ENCODE results near the gene SPAG9.
"Not testable (repeated sequence)": the region's sequence is repeated elsewhere in the genome, so short reads cannot be mapped to it uniquely, and the experiment has no call there.

The SPAG9 gene

GRCh38 chr17:51119415-51120356 lies 982 bp downstream of the SPAG9 start:
- TF ChIP-seq CTCF (IDR thresholded peaks at IDR 0.05; ENCODE audit: low read depth, low read length, missing control alignments): peak; percentile 15
- DNase-seq (ENCODE audit: extremely low read depth, low read depth): no peak
- H3K4me3 ChIP-seq (replicated peaks; ENCODE audit: low read depth, low read length): peak overlapping the region; percentile 86

GRCh38 chr17:51118330-51119195 lies 2.1 kb downstream of the SPAG9 start:
- DNase-seq (ENCODE audit: extremely low read depth, low read depth): no peak
- no peak for TF ChIP-seq CTCF (IDR thresholded peaks at IDR 0.05; ENCODE audit: low read depth, low read length, missing control alignments)
- H3K4me3 ChIP-seq (replicated peaks; ENCODE audit: low read depth, low read length): peak overlapping the region; percentile 86

DNA sequence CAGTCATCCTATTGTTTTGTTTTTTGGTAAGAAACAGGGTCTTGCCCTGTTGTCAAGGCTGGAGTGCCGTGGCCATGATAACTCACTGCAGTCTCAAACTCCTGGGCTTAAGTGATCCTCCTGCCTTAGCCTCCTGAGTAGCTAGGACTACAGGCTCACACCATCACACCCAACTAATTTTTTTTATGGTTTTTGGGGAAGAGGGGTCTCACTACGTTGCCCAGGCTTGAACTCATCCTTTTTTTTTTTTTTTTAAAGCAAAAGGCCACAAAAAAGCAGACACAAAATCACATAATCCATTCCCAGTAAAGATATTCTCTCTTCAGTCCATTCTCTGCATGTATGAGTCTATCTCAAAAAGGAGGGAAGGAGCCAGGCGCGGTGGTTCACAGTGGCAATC lies 5.5 kb downstream of the SPAG9 start:
- TF ChIP-seq CTCF (IDR thresholded peaks at IDR 0.05; ENCODE audit: low read depth, low read length, missing control alignments): no peak
- no peak for DNase-seq (ENCODE audit: extremely low read depth, low read depth)
- no peak overlapping the region for H3K4me3 ChIP-seq (replicated peaks; ENCODE audit: low read depth, low read length)

DNA sequence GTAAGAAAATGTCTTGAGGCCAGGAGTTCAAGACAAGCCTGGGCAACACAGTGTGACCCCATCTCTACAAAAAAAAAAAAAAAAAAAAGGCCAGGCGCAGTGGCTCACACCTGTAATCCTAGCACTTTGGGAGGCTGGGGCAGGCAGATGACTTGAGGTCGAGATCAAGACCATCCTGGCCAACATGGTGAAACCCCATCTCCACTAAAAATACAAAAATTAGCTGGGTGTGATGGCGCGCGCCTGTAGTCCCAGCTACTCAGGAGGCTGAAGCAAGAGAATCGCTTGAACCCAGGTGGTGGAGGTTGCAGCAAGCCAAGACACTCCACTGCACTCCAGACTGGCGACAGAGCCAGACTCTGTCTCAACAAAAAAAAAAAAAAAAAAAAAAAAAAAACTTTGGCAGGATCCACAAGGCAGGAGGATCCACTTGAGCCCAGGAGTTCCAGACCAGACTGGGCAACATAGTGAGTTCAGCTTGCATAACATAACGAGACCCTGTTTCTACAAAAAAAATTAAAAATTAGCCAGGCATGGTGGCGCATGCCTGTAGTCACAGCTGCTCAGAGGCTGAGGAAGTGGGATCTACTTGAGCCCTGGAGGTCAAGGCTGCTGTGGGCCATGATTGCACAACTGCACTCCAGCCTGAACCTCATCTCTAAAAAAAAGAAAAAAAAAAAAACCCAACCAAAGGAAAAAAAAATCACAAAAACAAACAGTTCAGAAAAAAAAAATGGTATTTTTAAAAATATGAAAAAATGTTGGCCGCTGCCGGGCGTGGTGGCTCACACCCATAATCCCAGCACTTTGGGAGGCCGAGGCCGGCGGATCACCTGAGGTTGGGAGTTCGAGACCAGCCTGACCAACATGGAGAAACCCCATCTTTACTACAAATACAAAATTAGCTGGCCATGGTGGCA lies 8.1 kb downstream of the SPAG9 start:
- not testable (repeated sequence) for H3K4me3 ChIP-seq (replicated peaks; ENCODE audit: low read depth, low read length); DNase-seq (ENCODE audit: extremely low read depth, low read depth)

- DNase-seq (ENCODE audit: extremely low read depth, low read depth): no peak
- no peak for TF ChIP-seq CTCF (IDR thresholded peaks at IDR 0.05; ENCODE audit: low read depth, low read length, missing control alignments)
- H3K4me3 ChIP-seq (replicated peaks; ENCODE audit: low read depth, low read length): no peak overlapping the region
These were observed 12.9 kb downstream of the SPAG9 start for GRCh38 chr17:51107778-51108177.

- no peak overlapping the region for H3K4me3 ChIP-seq (replicated peaks; ENCODE audit: low read depth, low read length)
- TF ChIP-seq CTCF (IDR thresholded peaks at IDR 0.05; ENCODE audit: low read depth, low read length, missing control alignments): no peak
- no peak for DNase-seq (ENCODE audit: extremely low read depth, low read depth)
These were observed 17.2 kb downstream of the SPAG9 start for GRCh38 chr17:51103451-51103850.

Measured in HFF-Myc (cell line).